Measurements from ENCODE around the gene PPP2R2C.
A peak's percentile ranks its signal among the peaks of the same experiment; 100 is the strongest.

Gene PPP2R2C

DNA sequence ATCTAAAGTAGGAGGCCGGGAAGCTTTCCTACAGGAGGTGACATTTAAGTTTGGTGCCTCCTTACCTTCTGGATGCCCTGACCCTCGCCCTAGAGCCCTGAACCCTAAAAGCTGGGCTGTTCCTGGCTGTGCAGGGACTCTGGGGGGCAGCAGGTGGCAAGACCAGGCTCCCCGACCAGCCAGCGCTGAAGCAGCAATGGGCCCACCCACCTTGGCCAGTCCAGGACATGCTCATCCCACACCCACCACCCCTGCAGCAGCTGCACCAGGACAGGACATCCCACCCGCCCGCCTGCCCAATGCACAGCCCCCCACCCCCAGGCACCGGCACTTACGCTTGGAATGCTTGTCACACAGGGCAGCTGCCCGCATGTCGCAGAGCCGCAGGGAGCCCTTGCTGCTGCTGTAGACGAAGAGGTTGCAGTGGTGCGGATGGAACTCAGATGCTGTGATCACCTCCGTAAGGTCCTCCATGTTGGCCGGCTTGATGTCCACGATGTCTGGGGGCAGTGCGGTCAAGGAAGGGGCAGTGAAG, 124.8 kb downstream of the PPP2R2C start:
- no peak for DNase-seq (ENCODE audit: low read depth in 3 of 3)

DNA sequence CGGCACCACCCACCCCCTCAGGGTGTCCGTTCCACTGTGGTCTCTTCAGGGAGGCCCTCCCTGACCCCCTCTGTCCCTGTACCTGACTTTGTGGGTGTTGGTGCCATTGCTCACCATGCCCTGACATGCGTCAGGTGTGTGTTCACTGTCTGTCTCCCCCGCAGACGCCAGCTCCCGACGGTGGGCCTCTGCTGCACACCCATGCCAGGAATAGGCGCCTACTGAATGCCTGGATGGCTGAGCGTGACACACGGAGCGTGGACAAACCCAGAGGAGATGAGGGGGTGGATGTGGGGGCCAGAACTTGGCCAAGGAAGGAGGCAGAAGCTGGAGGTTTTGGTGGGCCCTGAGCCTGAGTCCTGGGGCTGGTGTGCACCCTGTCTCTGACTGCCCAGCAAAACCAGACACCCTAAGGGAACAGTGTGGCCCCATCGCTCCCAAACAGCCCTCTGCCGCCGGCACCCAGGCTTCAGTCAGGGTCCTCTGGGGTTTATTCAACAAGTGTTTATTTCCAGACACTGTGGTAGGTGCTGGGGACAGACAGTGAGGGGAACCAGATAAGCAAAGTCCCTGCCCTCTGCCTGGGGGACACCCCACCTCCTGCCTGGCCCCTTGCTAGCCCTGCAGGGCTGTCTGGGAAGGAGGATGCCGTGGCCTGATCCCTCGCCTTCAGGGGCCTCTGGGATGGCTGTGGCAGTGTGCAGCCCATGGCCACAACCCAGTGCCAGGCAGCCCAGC, 125.9 kb downstream of the PPP2R2C start:
- no peak for DNase-seq (ENCODE audit: low read depth in 3 of 3)

GRCh38 chr4:6345866-6346265, 126.5 kb downstream of the PPP2R2C start:
- no peak for DNase-seq (ENCODE audit: low read depth in 3 of 3)

GRCh38 chr4:6345096-6345830, 127.2 kb downstream of the PPP2R2C start:
- DNase-seq (ENCODE audit: low read depth in 3 of 3) = no peak

- DNase-seq (ENCODE audit: low read depth in 3 of 3) = no peak
Measured at GRCh38 chr4:6343939-6344408, 128.4 kb downstream of the PPP2R2C start.

DNA sequence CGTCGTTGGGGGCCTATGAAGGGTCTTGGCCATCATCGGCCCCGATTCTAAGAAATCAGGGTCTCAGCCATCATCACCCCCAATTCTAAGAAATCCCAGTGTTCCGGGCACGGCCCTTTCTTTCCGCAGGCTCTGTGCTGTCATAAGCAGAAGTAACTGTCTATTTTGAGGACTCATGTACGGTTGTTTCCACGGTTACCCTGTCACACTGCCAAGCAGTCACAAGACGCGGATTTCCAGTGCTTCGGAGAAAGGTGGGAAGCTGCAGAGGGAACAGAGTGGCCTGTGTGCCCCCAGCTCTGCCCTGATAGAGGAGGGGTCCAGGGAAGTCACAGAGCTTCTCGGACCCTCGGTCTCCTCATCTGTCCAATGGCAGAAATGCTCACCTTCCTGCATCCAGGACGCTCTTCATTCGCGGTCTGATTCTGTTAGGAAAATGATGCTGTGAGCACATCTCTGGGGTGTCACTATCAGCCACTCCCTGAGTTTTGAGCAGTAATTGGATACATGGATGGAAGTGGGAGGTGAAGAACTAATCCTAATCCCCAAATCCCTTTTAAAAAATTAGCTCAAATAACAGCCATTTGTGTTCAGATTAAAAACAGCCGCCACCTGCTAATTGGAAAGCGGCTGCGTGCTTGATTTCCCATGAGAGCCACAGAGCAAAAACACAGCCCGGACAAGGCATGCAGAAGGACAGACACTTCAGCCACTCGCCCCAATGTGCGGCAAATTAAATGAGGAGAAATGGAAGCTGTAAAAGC, 129.7 kb downstream of the PPP2R2C start:
- no peak for DNase-seq (ENCODE audit: low read depth in 3 of 3)

DNA sequence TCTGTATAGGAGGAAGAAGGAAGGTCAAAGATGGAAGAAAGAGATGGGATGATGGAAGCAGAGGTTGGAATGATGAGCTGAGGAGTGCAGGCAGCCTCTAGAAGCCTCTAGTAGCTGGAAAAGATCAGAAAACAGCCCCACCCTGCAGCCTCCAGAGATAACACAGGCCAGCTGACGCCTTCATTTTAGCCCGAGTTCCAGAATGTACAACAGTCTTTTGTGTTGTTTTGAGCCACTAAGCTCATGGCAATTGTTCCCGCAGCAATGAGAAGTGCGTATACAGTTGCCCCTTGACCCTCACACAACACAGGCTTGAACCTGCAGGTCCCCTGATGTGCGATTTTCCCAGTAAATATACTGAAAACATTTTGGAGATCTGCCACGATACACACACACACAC, 130.7 kb downstream of the PPP2R2C start:
- DNase-seq (ENCODE audit: low read depth in 3 of 3) = no peak

GRCh38 chr4:6340446-6341015, 131.9 kb downstream of the PPP2R2C start:
- DNase-seq (ENCODE audit: low read depth in 3 of 3) = no peak

DNA sequence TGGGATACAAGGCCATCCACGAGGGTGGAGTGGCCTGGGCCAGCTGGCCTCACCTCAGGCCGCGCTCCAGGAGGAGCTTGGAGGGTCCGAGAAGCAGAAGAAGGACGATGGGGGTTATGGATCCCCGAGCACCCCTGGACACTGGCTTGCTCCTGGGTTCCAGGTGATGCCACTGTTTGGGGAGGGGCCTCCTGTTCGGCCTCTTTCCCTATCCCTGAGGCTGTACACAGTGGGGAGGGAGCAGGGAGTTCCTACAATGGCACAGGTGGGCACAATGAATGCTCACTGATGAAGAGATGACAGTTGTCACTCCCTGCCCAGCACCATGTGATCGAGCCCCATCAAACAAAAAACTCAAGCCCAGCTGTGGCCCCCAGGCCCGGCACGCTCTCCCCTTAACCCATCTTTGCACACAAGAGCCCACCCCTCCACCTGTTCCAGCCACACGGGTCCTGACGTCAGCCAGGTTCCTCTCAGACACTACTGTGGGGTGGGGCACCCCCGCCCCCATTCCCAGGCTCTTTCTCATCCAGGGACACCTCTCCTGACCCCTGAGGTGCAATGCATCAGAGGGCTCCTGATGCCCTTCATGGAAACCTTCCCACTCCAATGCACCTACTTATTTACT, 132.5 kb downstream of the PPP2R2C start:
- DNase-seq (ENCODE audit: low read depth in 3 of 3) = no peak

DNA sequence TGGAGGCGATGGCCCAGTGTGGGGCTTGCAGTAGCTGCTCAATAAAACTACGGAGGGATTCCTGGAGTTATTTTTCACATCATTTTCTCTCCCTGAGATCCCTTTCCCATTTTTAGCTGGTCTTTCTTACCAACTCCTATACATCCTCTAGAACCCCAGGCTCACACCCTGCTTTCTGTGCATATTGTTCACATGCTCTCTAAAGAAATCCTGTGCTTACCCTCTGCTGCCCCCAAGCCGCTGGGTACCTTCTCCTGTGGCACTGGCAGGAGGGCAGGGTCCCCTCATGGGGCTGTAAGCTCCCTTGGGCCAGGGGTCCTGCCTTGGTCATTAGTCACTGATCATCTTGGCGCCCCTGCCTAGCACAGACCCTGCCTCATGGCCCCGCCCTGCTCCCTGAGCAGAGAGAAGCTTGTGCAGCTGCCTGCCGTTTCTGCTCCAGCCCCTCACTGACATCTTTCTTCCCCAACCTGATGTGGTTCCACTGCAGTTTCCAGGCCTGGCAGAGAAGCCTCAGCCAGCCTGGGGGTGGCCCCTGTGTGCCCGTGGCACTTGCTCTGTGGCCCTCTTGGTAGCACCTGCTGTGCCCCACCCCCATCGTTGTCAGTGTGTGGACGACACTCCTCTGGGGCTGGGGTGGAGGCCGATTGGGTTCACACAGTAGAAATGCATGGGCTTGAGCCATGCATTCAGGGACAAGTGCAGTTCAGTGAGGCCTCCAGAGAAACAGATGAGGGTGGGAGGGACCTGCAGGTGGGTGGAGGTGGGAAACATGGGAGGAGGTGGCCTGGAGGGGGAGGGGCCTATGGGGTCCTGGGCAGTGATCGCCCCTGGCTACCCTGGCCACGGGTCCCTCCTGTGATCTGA, 133.2 kb downstream of the PPP2R2C start:
- no peak for DNase-seq (ENCODE audit: low read depth in 3 of 3)

DNA sequence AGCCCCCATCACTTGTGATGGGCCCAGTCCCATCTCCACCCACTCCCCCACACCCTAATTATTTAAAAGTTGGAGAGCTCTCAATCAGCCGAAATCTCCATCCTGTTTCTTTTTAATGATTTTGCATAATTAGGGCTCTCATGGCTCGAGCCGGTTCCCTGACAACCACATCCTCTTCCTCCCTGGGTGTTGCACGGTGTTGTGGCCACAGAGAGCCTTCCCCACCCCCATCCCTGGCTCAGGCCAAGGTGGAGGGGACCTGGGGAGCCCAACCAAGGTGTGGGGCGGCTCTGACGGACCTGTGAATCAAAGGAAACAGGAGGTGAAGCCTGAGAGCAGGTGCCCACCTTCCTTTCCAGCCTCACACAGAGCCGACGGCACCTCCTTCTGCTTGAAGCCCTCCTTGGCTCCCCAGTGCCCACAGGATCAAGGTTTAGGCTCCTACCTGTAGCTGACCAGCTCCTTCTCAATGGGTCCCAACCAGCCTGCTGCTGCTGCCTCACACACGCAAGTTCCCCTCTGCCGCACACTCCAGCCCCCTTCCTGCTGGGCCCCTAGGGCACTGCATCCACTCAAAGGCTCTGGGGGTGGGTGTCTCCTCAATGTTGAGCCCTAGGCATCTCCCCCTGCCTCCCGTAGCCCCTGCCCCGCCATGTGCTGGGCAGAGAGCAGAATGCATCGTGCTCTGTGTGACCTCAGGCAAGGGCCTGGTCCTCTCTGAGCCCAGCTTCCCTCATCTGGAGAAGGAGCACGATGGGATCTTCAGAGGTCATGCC, 134.1 kb downstream of the PPP2R2C start:
- no peak for DNase-seq (ENCODE audit: low read depth in 3 of 3)

GRCh38 chr4:6337331-6337935, 135.0 kb downstream of the PPP2R2C start:
- no peak for DNase-seq (ENCODE audit: low read depth in 3 of 3)

- no peak for DNase-seq (ENCODE audit: low read depth in 3 of 3)
Measured at GRCh38 chr4:6336166-6336565, 136.2 kb downstream of the PPP2R2C start.

DNA sequence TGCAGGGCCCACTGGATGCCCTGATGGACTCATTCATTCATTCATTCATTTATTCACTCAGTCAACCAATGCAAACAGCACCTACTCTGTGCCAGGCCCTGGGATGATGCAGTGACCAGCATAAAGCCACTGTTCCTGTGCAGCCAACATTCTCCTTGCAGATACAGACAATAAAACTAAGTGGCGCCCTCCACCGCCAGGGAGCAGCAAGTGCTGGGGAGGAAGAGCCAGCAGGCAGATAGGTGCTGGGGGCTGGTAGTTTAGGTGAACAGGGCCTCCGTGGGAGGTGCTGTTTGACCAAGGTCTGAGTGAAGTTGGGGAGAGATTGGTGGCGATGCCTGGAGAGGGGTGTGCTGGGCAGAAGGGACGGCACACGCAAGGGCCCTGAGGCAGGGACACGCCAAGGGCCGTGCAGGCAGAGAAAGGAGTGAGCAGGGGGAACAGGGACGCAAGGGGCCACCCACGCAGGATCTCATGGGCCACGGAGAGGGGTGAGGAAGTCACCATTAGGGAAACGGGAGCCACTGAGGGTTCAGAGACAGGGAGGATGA, 137.3 kb downstream of the PPP2R2C start:
- no peak for DNase-seq (ENCODE audit: low read depth in 3 of 3)

DNA sequence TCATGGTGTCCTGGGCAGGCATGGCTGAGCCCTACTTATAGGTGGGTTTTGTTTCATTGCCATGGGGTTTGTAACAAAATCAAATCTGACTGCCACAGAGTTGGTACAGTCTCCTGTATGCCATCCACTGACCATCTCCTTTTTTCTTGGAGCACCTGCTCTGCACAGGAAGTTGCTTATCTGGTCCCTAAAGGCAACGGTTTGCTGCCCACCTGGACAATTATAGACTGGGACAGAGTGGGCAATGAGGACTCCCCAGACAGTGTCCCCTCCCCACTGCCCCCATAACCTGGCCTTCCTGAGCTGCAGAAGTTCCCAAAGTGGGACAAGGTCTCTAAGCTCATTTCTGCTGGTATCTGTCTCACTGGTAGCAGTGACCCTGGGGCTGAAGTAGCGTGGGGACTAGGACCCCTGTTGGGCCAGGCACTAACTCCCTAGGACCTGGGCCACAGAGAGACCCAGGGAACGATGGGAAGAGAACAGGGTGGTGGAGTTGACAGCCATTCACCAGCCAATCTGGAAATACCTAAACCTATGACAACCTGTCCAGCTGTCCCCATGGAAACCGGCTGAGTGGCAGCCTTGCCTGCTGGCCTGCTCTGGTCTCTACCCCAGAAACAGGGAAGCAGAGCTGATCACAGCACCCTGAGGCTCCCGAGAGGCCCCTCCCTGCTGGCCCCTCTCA, 138.1 kb downstream of the PPP2R2C start:
- no peak for DNase-seq (ENCODE audit: low read depth in 3 of 3)

DNA sequence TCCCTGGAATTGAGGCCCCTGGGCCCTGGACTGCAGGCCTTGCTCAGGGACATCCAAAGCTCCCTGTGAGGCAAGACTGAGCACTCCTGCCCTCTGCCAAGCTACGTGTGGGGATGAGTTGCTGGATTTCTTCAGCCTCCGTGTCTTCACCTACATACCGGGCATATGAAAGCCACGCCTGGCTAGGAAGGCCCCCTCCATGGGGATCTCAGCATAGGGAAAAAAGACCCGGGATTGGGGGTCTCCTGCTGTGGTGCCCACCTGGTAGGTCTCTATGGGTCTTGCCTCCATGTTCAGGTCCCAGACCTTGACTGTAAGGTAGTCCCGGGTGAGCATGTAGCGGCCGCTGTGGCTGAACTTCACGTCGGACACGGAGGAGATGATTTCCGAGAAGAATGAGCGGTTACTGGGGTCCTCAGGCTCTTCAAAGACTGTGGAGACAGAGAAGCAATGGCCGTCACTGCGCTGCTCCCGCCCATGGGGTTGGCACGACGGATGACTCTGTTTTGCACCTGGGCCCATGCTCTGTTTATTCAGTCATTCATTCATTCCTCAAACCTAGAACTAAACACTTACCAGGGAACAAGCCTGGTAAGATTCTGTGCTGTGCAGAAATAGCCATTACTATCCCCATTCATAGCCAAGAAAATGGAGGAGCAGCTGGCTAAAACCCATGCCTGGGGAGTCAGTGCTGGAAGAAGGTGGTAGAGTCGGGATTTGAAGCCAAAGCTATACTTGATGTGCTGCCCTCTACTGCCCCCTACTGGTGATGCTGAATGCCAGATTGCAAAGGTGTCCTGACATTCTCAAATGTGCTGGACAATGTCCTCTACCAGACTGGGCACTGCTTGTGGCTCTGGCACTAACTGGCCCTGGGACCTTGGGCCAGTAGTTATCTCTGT, 138.9 kb downstream of the PPP2R2C start:
- peak in 1 of 3 donors; percentile 26 for DNase-seq (ENCODE audit: low read depth in 3 of 3)

- DNase-seq (ENCODE audit: low read depth in 3 of 3) = no peak
Measured at GRCh38 chr4:6332669-6333050, 139.8 kb downstream of the PPP2R2C start.
